Choroid plexus epithelial cell (primary cell): ENCODE data around the gene SETD5.

Experiments
- DNase-seq: peaks from one replicate; pipeline ENCODE4 v3.0.0-alpha.2; 2010; ENCODE audit warnings: low read depth
- H3K4me3 ChIP-seq: 2 replicates; pipeline ENCODE4 v1.5.1; 2011; ENCODE audit warnings: low read depth, mild to moderate bottlenecking, control low read depth, low read length, moderate library complexity
- TF ChIP-seq, protein P1 (sequence below): conservative IDR thresholded peaks from 2 replicates; pipeline ENCODE4 v1.5.1; 2011; ENCODE audit warnings: low read depth, mild to moderate bottlenecking, control low read depth, inconsistent platforms, low read length, moderate library complexity

The SETD5 gene

DNA sequence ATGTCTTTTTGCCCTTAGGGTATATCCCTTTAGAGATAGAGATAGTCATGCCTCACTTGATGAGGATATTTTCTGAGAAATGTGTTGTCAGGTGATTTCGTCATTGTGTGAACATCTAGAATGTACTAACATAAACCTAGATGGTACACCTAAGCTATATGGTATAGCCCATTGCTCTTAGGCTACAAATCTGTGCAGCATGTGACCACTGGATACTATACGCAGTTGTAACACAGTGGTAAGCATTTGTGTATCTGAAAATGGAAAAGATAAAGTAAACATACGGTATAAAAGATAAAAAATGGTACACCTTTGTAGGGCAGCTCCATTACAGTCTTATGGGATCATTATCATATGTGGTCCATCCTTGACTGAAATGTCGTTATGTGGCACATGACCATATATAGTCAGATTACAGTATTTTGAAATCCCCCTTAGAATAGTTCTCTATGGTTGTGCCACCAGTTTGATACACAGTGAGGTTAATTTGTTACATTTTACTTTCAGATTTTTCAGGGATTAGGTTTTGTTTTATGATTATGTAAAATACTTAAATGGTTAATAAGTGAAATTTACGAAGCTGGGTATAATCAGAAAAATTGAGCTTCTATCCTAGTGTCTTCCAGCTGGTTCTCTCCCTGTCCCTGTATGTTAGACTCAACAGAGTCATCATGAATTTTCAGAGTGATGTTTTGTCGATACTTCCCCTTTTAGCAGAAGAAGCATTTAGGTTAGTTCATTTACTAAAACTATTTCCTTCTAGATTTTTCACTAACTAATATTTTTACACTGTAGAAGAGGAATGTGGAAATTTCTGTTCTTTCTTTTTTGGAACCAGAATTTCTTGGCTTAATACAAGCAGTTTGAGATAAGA is 12.8 kb downstream of the SETD5 start:
- H3K4me3 ChIP-seq: no peak overlapping the region
- TF ChIP-seq, protein P1, sequence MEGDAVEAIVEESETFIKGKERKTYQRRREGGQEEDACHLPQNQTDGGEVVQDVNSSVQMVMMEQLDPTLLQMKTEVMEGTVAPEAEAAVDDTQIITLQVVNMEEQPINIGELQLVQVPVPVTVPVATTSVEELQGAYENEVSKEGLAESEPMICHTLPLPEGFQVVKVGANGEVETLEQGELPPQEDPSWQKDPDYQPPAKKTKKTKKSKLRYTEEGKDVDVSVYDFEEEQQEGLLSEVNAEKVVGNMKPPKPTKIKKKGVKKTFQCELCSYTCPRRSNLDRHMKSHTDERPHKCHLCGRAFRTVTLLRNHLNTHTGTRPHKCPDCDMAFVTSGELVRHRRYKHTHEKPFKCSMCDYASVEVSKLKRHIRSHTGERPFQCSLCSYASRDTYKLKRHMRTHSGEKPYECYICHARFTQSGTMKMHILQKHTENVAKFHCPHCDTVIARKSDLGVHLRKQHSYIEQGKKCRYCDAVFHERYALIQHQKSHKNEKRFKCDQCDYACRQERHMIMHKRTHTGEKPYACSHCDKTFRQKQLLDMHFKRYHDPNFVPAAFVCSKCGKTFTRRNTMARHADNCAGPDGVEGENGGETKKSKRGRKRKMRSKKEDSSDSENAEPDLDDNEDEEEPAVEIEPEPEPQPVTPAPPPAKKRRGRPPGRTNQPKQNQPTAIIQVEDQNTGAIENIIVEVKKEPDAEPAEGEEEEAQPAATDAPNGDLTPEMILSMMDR: no peak
- DNase-seq: no peak

DNA sequence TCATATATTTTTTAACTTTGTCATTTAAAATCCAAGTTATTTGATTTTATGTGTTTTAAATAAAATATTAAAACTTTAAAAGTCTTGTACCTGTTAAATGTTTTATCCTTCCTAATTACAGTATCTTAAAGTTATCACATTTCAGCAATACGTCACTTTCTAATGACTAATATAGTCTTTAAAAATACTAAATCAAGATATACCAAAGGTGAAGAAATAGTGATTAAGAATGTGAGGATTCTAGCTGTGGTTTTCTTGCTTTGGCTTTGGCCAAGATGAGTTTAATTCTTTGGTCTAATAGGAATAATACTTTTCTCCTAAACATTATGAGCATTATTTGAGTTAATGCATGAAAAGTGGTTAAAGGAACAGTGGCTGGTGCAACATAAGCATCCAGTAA is 13.9 kb downstream of the SETD5 start:
- TF ChIP-seq, protein P1: no peak
- no peak for DNase-seq

DNA sequence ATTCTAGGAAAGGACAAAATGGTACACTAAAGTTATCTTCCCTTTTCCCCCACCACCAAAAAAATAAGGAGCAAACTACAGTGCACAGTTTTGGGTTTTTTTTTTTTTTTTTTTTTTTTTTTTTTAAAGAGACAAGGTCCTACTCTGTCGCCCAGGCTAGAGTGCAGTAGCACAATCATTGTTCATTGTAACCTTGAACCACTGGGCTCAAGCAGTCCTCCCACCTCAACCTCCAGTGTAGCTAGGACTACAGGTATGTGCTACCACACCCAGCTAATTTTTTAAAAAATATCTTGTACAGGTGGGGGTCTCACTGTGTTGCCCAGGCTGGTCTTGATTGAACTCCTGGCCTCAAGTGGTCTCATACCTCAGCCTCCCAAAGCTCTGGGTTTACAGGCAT is 14.9 kb downstream of the SETD5 start:
- H3K4me3 ChIP-seq: no peak overlapping the region
- no peak for DNase-seq
- TF ChIP-seq, protein P1: no peak

More for the DNA sequence above, 13.9 kb downstream of the SETD5 start:
- no peak overlapping the region for H3K4me3 ChIP-seq

DNA sequence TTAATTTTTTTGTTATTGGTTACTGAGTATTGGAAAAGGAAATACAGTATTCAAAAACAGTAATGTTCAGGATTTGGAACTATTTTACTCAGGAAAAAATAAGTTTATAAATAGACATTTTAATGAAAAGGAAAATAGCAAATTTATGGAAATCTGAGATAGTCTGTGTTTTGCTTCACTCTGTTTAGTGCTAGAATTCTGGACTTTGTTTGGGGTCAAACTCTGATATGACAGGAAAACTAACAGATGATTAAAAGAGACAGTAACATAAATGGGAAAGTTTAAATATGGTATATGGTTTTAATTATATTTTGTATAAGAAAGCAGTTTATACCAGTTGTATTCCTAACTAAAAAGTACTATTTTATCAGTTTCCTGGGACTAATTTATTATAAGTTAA is 17.4 kb downstream of the SETD5 start:
- no peak overlapping the region for H3K4me3 ChIP-seq
- DNase-seq: no peak
- TF ChIP-seq, protein P1: no peak

DNA sequence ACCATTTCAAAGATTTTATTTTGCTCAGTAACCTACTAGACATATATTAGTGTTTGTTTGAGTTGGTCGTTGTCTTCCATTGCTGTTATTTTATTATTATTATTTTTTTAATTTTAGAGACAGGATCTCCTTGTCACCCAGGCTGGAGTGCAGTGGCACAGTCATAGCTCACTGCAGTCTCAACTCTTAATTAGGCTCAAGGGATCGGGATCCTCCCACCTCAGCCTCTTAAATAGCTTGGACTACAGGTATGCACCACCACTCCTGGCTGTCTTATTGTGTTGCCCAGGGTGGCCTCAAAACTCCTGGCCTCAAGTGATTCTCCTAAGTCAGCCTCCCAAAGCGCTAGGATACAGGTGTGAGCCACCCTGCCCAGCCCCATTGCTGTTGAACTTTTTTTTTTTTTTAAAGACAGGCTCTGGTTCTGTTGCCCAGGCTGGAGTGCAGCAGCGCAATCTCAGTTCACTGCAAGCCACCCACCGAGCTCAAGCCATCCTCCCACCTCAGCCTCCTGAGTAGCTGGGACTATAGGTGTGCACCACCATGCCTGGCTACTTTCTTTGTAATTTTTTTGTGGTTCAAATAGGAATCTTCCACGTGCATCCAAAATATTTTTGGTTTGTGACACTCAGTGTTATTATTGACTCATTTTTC is 18.2 kb downstream of the SETD5 start:
- H3K4me3 ChIP-seq: no peak overlapping the region
- TF ChIP-seq, protein P1: no peak
- DNase-seq: no peak

DNA sequence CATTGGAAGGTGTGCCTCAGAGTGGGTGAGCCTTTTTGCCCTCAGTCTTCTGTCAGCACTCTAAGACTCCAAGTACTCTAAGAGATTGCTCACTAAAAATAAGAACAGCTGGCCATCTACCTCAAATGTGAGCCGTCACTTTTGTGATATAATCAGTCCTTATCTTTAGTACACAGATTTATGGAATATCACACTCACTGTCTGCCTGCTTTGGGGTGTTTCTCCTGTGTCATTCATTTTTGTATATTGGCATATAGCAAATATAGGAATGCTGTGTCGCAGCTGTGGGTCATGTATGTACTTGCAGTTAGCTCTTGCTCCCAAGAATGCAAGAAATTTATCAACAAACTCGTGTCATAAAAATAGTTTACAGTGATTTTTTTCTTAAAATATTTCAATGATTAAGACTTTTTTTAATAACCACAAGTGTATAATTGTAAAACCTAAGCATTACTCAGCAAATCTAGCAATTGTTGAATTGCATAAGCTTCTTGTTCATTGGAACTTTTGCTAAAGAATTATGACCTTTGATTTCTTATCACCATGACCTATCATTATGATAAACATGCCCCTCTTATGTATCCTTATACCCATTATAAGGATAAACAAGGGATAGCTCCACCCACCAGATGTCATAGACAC is 18.8 kb downstream of the SETD5 start:
- peak; percentile 38 for DNase-seq
- no peak overlapping the region for H3K4me3 ChIP-seq
- TF ChIP-seq, protein P1: no peak
